Measurements from ENCODE around the gene MAPK1IP1L.
"Not testable (repeated sequence)": the region's sequence is repeated elsewhere in the genome, so short reads cannot be mapped to it uniquely, and the experiment has no call there.

MAPK1IP1L gene

GRCh38 chr14:55051423-55052268 lies at the start of gene MAPK1IP1L:
Gene MAPK1IP1L, plus strand, starts transcription at chr14:55051647. Its CDS starts 10,037 bp downstream, at chr14:55061684.
- peak; percentile 86 for DNase-seq (ENCODE audit: low read depth)

DNA sequence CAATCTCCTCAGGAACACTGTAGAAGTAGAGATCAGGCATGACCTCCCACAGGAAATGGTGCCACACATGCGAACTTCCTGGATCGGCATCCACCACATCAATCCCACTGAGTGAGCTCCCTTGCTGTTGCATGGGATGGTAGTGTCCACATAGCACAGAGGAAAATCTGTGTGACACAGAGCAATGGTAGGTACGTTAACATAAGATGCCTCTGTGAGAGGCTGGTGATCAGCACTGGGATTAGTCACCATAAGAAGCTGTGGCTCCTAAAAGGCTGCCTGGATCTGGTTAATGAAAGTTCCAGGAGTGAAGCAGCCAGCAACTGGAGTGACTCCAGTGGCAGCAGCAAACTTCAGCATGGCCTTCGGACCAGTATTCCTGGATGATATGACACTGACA lies 46.4 kb upstream of the MAPK1IP1L start:
- DNase-seq (ENCODE audit: low read depth) = no peak

DNA sequence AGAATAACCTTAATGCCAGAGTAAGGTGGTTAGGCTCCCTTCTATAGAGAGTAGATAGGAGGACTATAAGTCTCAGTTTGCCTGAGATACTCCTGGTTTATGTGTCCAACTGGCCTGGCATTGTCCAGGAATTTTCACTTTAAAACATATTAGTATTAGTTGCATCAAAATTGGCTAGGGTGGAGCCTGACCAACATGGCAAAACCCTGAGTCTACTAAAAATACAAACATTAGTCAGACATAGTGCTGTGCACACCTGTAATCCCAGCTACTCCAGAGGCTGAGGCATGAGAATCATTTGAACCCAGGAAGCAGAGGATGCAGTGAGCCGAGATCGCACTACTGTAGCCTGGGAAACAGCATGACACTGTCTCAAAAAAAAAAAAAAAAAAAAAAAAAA lies 36.4 kb upstream of the MAPK1IP1L start:
- no peak for DNase-seq (ENCODE audit: low read depth)

GRCh38 chr14:55019968-55020554 lies 31.4 kb upstream of the MAPK1IP1L start:
- DNase-seq (ENCODE audit: low read depth) = no peak

DNA sequence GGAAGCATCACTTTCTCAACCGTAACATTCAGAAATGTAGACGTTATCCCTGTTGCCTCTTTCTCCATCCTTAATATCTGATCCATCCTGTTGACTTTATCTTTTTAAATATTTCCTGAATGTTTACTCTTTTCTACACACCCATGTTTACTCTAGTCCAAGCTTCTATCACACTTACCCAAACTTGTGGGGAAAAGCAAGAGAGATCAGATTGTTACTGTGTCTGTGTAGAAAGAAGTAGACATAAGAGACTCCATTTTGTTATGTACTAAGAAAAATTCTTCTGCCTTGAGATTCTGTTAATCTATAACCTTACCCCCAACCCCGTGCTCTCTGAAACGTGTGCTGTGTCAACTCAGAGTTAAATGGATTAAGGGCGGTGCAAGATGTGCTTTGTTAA lies 27.1 kb upstream of the MAPK1IP1L start:
- DNase-seq (ENCODE audit: low read depth) = not testable (repeated sequence)

- no peak for DNase-seq (ENCODE audit: low read depth)
Observed at GRCh38 chr14:55025948-55026347, 25.5 kb upstream of the MAPK1IP1L start.

DNA sequence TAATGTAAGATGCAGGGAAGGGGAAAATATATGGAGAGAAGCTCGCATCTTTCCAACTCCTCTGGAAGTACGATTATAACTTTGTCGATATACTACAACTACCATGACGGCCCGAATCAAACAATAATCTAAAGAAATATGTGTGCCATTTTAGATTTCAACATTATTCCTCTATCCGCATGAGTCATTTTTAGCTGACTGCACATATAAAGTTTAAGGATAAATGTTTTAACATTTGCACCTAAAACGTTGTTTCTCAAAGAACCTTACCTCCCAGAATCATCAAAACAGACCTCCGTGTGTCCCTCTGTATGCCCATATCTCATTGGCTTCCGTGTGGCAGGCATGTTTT lies 25.0 kb upstream of the MAPK1IP1L start:
- no peak for DNase-seq (ENCODE audit: low read depth)

GRCh38 chr14:55026793-55027561 lies 24.5 kb upstream of the MAPK1IP1L start, which contains the start of the genes SOCS4 and WDHD1:
Gene SOCS4, plus strand, starts transcription at chr14:55027236. Its CDS starts 15,806 bp downstream, at chr14:55043042.
Gene WDHD1, minus strand, starts transcription at chr14:55027099. Its CDS starts 312 bp downstream, at chr14:55026787.
- DNase-seq (ENCODE audit: low read depth) = peak; percentile 98

DNA sequence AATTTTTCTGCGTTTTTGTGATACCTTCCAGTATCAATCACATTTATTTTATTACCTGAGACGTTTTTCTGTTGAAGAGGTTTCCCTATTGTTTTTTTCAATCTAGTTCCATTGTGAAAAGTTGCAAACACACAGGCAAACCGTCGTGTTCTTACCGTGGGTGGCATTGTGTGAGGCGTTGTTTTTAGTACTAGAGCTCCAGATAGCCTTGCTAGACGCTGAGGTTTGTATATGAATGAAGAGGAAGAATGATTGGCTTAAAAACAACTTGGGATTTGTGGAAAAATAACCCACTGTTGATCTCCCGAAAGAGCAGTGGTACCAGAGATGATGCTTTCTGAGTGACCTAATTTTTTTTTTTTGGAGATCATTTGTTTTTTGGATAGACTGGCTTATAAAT lies 23.4 kb upstream of the MAPK1IP1L start:
- DNase-seq (ENCODE audit: low read depth) = no peak

DNA sequence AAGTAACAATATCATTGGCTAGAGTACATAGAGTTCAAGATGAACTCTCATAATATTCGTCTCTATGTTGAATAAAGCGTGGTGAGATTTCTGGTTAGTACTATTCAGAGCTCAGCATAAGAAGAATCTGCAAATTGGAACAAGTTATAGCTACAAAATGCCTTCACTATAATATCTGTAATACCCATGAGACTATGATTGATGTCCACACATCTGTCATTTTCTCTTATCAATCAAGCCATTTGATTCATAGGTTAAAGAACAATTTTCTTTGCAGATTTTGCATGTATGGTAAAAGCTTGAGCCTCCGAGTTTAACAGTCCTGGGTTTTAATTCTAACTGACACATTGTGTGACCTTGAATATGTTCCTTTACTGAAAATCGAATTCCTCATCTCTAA lies 23.0 kb upstream of the MAPK1IP1L start:
- DNase-seq (ENCODE audit: low read depth) = no peak

- DNase-seq (ENCODE audit: low read depth) = no peak
Observed at GRCh38 chr14:55031190-55031589, 20.3 kb upstream of the MAPK1IP1L start.

DNA sequence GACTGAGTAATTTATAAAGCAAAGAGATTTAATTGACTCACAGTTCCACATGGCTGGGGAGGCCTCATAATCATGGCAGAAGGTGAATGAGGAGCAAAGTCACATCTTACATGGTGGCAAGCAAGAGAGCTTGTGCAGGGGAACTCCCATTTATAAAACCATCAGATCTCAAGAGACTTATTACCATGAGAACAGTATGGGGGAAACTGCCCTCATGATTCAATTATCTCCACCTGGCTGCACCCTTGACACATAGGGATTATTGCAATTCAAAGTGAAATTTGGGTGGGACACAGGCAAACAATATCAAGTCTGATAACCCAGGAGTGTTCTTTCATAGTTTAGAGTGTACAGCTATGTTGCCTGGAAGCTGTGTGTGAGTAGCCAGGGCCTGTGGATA lies 13.5 kb upstream of the MAPK1IP1L start:
- DNase-seq (ENCODE audit: low read depth) = not testable (repeated sequence)

GRCh38 chr14:55038708-55039107 lies 12.7 kb upstream of the MAPK1IP1L start:
- no peak for DNase-seq (ENCODE audit: low read depth)

GRCh38 chr14:55043528-55043927 lies 7.9 kb upstream of the MAPK1IP1L start:
- DNase-seq (ENCODE audit: low read depth) = no peak

GRCh38 chr14:55045087-55045486 lies 6.4 kb upstream of the MAPK1IP1L start:
- DNase-seq (ENCODE audit: low read depth) = no peak

DNA sequence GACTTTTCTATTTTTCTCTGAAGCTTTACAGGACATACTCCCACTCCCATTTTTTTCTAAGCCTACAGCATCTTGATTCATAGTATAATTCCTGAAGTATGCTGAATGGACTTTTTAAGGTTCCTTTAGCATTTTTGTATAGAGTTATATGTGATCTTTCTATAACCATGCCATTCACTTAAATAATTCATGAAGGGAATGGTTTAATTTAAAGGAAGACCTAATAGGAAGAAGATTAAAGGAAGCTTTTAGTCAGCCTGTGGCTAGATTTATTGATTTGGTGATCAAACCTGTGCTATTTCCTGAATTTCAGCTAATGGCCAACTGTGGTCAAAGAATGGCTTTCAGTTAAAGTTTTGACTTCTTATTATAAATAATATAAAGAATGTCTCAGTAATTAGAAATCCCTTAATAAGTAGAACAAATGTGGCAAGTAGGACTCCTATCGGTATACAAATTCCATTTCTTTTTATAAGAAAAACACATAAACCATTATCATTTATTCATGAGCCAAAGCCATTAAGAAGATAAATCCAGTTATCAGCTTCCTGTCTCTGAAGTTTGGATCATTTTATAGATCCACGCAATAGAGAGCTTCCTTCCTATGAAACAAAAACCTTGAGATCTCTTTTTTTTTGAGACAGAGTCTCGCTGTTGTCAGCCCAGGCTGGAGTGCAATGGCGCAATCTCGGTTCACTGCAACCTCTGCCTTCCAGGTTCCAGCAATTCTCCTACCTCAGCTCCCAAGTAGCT lies 4.0 kb upstream of the MAPK1IP1L start:
- DNase-seq (ENCODE audit: low read depth) = no peak

GRCh38 chr14:55048900-55049436 lies 2.5 kb upstream of the MAPK1IP1L start:
- DNase-seq (ENCODE audit: low read depth) = no peak

DNA sequence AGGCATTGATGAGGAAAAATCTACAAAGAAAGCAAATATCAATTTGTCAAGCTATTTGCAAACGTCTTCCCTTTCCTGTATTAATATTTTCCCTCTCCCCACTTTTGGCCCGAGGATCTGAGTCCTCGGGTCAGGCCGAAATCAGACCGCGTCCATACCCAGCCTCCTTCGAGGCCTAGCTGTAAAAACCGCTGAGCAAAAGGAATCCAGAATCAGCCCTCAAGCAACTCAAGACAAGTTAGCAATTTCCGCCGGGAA lies 353 bp upstream of the MAPK1IP1L start:
- no peak for DNase-seq (ENCODE audit: low read depth)

DNA sequence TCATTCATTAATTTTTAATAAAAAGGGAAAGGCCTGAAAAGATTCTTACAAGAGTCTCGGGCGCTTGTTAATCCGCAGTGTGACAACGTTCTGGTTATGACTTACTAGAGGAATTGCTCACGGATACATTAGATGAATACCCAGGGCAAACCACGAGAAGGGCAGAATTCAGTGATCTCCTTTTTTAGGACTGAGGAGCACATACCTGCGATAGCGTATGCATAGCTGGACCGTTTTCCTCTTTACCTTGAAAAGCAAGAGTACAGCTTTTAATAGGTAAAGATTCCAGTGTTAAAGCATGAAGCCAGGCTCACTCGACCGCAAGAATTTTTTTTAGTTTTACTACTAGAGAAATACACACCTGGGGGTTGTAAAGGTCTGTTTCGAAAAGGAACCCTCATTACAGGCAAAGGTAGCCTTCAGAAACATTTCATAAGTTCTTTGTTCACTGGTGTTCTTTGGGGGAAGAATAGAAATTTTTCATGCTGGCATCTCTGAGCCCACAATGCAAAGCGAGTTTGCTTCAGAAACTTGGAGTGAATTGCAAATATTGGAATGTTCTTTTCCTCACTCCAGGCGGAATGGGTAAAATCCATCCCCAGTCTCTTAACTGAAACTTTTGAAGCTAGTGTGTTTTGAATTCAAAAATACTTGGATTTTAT lies 953 bp downstream of the MAPK1IP1L start:
- no peak for DNase-seq (ENCODE audit: low read depth)

GRCh38 chr14:55053018-55053417 lies 1.6 kb downstream of the MAPK1IP1L start:
- no peak for DNase-seq (ENCODE audit: low read depth)

- no peak for DNase-seq (ENCODE audit: low read depth)
Observed at GRCh38 chr14:55053500-55053899, 2.1 kb downstream of the MAPK1IP1L start.

All from activated T-cell treated with anti-CD3 and anti-CD28 coated beads for 24 hours (primary cell).